Mucosa of rectum (tissue), 2 donors: ENCODE results near the gene SH3BP1.
A peak's percentile ranks its signal among the peaks of the same experiment; 100 is the strongest.

ENCODE experiments used
- H3K27ac ChIP-seq, 2 donors: one replicate each; pipeline ENCODE4 v1.7.0; 2013; ENCODE audit warnings: inconsistent platforms in 2 of 2, low read depth in 2 of 2, low read length in 2 of 2
- H3K27me3 ChIP-seq, 2 donors: one replicate each; pipeline ENCODE4 v1.7.0; 2013; ENCODE audit warnings: low read length in 2 of 2; ENCODE audit not compliant: control insufficient read depth in 2 of 2, insufficient read depth in 2 of 2
- H3K36me3 ChIP-seq, 2 donors: one replicate each; pipeline ENCODE4 v1.7.0; 2013; ENCODE audit warnings: low read length in 2 of 2; ENCODE audit not compliant: control insufficient read depth in 2 of 2, insufficient read depth in 2 of 2
- H3K4me1 ChIP-seq, 2 donors: one replicate each; pipeline ENCODE4 v1.7.0; 2013; ENCODE audit warnings: low read length in 2 of 2, mild to moderate bottlenecking in 1 of 2; ENCODE audit not compliant: control insufficient read depth in 2 of 2, insufficient read depth in 2 of 2
- H3K4me3 ChIP-seq, 2 donors: one replicate each; pipeline ENCODE4 v1.7.0; 2013; ENCODE audit warnings: low read length in 2 of 2
- H3K9ac ChIP-seq, 2 donors: one replicate each; pipeline ENCODE4 v1.7.0; 2013; ENCODE audit warnings: low read length in 2 of 2, low read depth in 1 of 2, mild to moderate bottlenecking in 1 of 2
- H3K9me3 ChIP-seq, 2 donors: one replicate each; pipeline ENCODE4 v1.7.0; 2013; ENCODE audit warnings: low read length in 2 of 2; ENCODE audit not compliant: control insufficient read depth in 2 of 2
- donor health status: healthy.
- donor health status: Normal muscosa, but diverticular disease.

The SH3BP1 gene

GRCh38 chr22:37632174-37633088 lies 7.0 kb upstream of the SH3BP1 start:
- H3K36me3 ChIP-seq: peaks cover 22 to 30% of the 10 kb centered on the region in 2 donors
- no peak overlapping the region for H3K4me3 ChIP-seq
- no peaks in the 10 kb centered on the region for H3K9me3 ChIP-seq
- H3K27me3 ChIP-seq: no peaks in the 10 kb centered on the region
- peak overlapping the region in 1 of 2 donors; percentile 87 for H3K27ac ChIP-seq
- H3K4me1 ChIP-seq: peaks cover 44 to 48% of the 10 kb centered on the region in 2 donors
- peak overlapping the region in 1 of 2 donors; percentile 50 for H3K9ac ChIP-seq

- Histone ChIP-seq H3K4me1 (peaks cover 44 to 49% of the 10 kb centered on the region in 2 donors), H3K9ac (peak overlapping the region; percentile 50 to 56), H3K4me3 (peak overlapping the region; percentile 14 to 20), H3K9me3 (no peaks in the 10 kb centered on the region), H3K27ac (peak overlapping the region; percentile 57 to 87), H3K27me3 (no peaks in the 10 kb centered on the region), H3K36me3 (peaks cover 22 to 30% of the 10 kb centered on the region in 2 donors)
These were observed 6.3 kb upstream of the SH3BP1 start for GRCh38 chr22:37633089-37633624.

GRCh38 chr22:37633625-37634416 lies 5.6 kb upstream of the SH3BP1 start:
- peak overlapping the region; percentile 14 to 44 for H3K4me3 ChIP-seq
- peaks cover 19 to 26% of the 10 kb centered on the region in 2 donors for H3K36me3 ChIP-seq
- peaks cover 47 to 56% of the 10 kb centered on the region in 2 donors for H3K4me1 ChIP-seq
- H3K9ac ChIP-seq: peak overlapping the region; percentile 50 to 56
- H3K27me3 ChIP-seq: no peaks in the 10 kb centered on the region
- peak overlapping the region; percentile 57 to 87 for H3K27ac ChIP-seq
- H3K9me3 ChIP-seq: no peaks in the 10 kb centered on the region

- Histone ChIP-seq H3K9me3 (no peaks in the 10 kb centered on the region), H3K27ac (peak overlapping the region; percentile 57 to 87), H3K36me3 (peaks cover 19 to 20% of the 10 kb centered on the region in 2 donors), H3K27me3 (no peaks in the 10 kb centered on the region), H3K4me1 (peaks cover 52 to 60% of the 10 kb centered on the region in 2 donors), H3K9ac (peak overlapping the region in 1 of 2 donors; percentile 47), H3K4me3 (peak overlapping the region in 1 of 2 donors; percentile 44)
These were observed 5.0 kb upstream of the SH3BP1 start for GRCh38 chr22:37634417-37634924.

GRCh38 chr22:37635157-37635556 lies 4.3 kb upstream of the SH3BP1 start:
- Histone ChIP-seq H3K4me3 (no peak overlapping the region), H3K9me3 (no peaks in the 10 kb centered on the region), H3K27ac (peak overlapping the region in 1 of 2 donors; percentile 48), H3K36me3 (peaks cover 14% of the 10 kb centered on the region in 2 donors), H3K27me3 (no peaks in the 10 kb centered on the region), H3K4me1 (peaks cover 55 to 60% of the 10 kb centered on the region in 2 donors), H3K9ac (no peak overlapping the region)

GRCh38 chr22:37636186-37636948 lies 3.1 kb upstream of the SH3BP1 start:
- no peaks in the 10 kb centered on the region for H3K9me3 ChIP-seq
- no peaks in the 10 kb centered on the region for H3K27me3 ChIP-seq
- peak overlapping the region; percentile 91 to 94 for H3K27ac ChIP-seq
- H3K4me1 ChIP-seq: peaks cover 63 to 70% of the 10 kb centered on the region in 2 donors
- peaks cover 10 to 11% of the 10 kb centered on the region in 2 donors for H3K36me3 ChIP-seq
- no peak overlapping the region for H3K4me3 ChIP-seq
- H3K9ac ChIP-seq: peak overlapping the region; percentile 11 to 87

- Histone ChIP-seq H3K27me3 (no peaks in the 10 kb centered on the region), H3K4me1 (peaks cover 68 to 75% of the 10 kb centered on the region in 2 donors), H3K27ac (peak overlapping the region; percentile 91 to 94), H3K4me3 (no peak overlapping the region), H3K36me3 (peaks cover 4 to 12% of the 10 kb centered on the region in 2 donors), H3K9me3 (no peaks in the 10 kb centered on the region), H3K9ac (peak overlapping the region; percentile 11 to 87)
These were observed 2.6 kb upstream of the SH3BP1 start for GRCh38 chr22:37636949-37637273.

- H3K4me1 ChIP-seq: peaks cover 77 to 81% of the 10 kb centered on the region in 2 donors
- H3K36me3 ChIP-seq: peaks cover 2 to 12% of the 10 kb centered on the region in 2 donors
- peak overlapping the region; percentile 79 to 88 for H3K4me3 ChIP-seq
- peak overlapping the region; percentile 70 to 87 for H3K9ac ChIP-seq
- no peaks in the 10 kb centered on the region for H3K27me3 ChIP-seq
- peak overlapping the region; percentile 91 to 94 for H3K27ac ChIP-seq
- H3K9me3 ChIP-seq: no peaks in the 10 kb centered on the region
These were observed 939 bp upstream of the SH3BP1 start for GRCh38 chr22:37638391-37639069.
